DOHH2 (cell line): Measurements from ENCODE around the gene INSIG2.

ENCODE experiments used
- CTCF ChIP-seq: fragments of 200-600 bp; sonication (generic); IDR thresholded peaks from one replicate; pipeline ENCODE4 v1.5.1; 2014; ENCODE audit warnings: antibody characterized with exemption, mild to moderate bottlenecking, low read depth, low read length; ENCODE audit not compliant: poor library complexity, severe bottlenecking
- EZH2phosphoT487 ChIP-seq: fragments of 200-600 bp; sonication (generic); IDR thresholded peaks from 2 replicates; pipeline ENCODE4 v1.6.1; 2017; ENCODE audit warnings: borderline replicate concordance, mild to moderate bottlenecking, antibody characterized with exemption, low read length, moderate library complexity, mixed read lengths

DNA sequence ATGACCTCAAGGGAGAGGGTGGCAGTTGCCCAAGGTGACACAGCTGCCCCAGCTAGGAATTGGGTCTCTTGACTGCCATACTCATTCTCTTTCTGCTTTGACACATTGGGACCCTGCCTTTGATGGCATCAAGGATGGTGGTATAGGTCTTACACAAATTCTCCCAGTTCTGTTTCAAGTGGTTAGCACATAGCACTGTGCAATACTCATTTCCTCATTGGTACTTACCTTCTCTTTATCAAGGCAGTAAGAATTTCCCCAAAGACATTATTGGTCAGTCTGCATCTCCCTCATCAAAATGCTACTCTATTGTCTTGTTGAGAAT is 38.5 kb upstream of the INSIG2 start:
- TF ChIP-seq CTCF, result no peak
- TF ChIP-seq EZH2phosphoT487, result no peak
